Bronchial epithelial cell (primary cell): ENCODE measurements around the gene ASB11. TPM values are rescaled to one million over a fixed set of nuclear protein-coding genes. Genes with fewer than 3 reads are reported as not detected.

Experiments
- DNase-seq: peaks from one replicate; pipeline ENCODE4 v3.0.0-alpha.2; 2010; ENCODE audit warnings: low read depth
- FAIRE-seq: peaks from 2 replicates; lab custom pipeline; 2011; peaks lifted over from hg19 to GRCh38; lab: Jason Lieb, UNC
- H3K27me3 ChIP-seq: 2 replicates; pipeline ENCODE4 v1.5.1; 2011; ENCODE audit warnings: low read length; ENCODE audit not compliant: control insufficient read depth, insufficient read depth
- H3K36me3 ChIP-seq: 2 replicates; pipeline ENCODE4 v1.5.1; 2011; ENCODE audit warnings: low read length; ENCODE audit not compliant: control insufficient read depth, insufficient read depth
- H3K4me3 ChIP-seq: 2 replicates; pipeline ENCODE4 v1.5.1; 2011; ENCODE audit warnings: mild to moderate bottlenecking, low read depth, low read length, control low read depth
- CTCF ChIP-seq: IDR thresholded peaks from 2 replicates; pipeline ENCODE4 v1.5.1; 2011; ENCODE audit warnings: mild to moderate bottlenecking, moderate library complexity, low read length, control low read depth, inconsistent platforms; ENCODE audit not compliant: insufficient read depth, severe bottlenecking
- total RNA-seq: library from RNA; depleted of rRNA; stranded (reverse); fragments of >200 nt; gene quantifications from 2 replicates; pipeline ENCODE4 v1.2.1, GENCODE V29; 2014

Gene ASB11
- total RNA-seq, 1 donor from 2014 or later: not detected

GRCh38 chrX:15269618-15270521 lies 45.6 kb downstream of the ASB11 start, which contains the start of gene ASB9:
ASB9 (minus strand) TSS chrX:15270083; CDS start chrX:15269874, 209 bp downstream.
- Histone ChIP-seq H3K27me3 (no peaks in the 10 kb centered on the region), H3K36me3 (no peaks in the 10 kb centered on the region), H3K4me3 (no peak within 1 kb of the TSS)
- no peak for TF ChIP-seq CTCF
- DNase-seq (peak; percentile 84), FAIRE-seq (peak; percentile 86)

- Histone ChIP-seq H3K27me3 (no peaks in the 10 kb centered on the region), H3K36me3 (no peaks in the 10 kb centered on the region), H3K4me3 (no peak overlapping the region)
- FAIRE-seq (no peak), DNase-seq (peak; percentile 35)
- no peak for TF ChIP-seq CTCF
Observed at GRCh38 chrX:15269120-15269519, 46.3 kb downstream of the ASB11 start.

- no peaks in the 10 kb centered on the region for H3K27me3 ChIP-seq
- no peak for DNase-seq
- FAIRE-seq: no peak
- no peak overlapping the region for H3K4me3 ChIP-seq
- no peak for TF ChIP-seq CTCF
- no peaks in the 10 kb centered on the region for H3K36me3 ChIP-seq
Observed at GRCh38 chrX:15254852-15255251, 60.6 kb downstream of the ASB11 start.

GRCh38 chrX:15245896-15246295 lies 69.5 kb downstream of the ASB11 start:
- no peak for TF ChIP-seq CTCF
- H3K27me3 ChIP-seq: no peaks in the 10 kb centered on the region
- FAIRE-seq (no peak), DNase-seq (no peak)
- H3K4me3 ChIP-seq: no peak overlapping the region
- H3K36me3 ChIP-seq: no peaks in the 10 kb centered on the region

GRCh38 chrX:15244421-15244820 lies 71.0 kb downstream of the ASB11 start:
- DNase-seq: no peak
- H3K4me3 ChIP-seq: no peak overlapping the region
- H3K27me3 ChIP-seq: no peaks in the 10 kb centered on the region
- no peak for TF ChIP-seq CTCF
- no peak for FAIRE-seq
- no peaks in the 10 kb centered on the region for H3K36me3 ChIP-seq
